Stimulated activated CD4-positive, alpha-beta T cell treated with anti-CD3 and anti-CD28 coated beads, Interleukin-1b, Interleukin-23, amount 100 ng/mL, for 24 hours (primary cell): ENCODE measurements around the gene LRRK1.

Experiments
- DNase-seq, 4 experiments: peaks; one replicate each; pipeline ENCODE4 v3.0.0-alpha.2; 2020; ENCODE audit warnings: low read depth in 4 of 4, low spot score in 1 of 4

Gene LRRK1

DNA sequence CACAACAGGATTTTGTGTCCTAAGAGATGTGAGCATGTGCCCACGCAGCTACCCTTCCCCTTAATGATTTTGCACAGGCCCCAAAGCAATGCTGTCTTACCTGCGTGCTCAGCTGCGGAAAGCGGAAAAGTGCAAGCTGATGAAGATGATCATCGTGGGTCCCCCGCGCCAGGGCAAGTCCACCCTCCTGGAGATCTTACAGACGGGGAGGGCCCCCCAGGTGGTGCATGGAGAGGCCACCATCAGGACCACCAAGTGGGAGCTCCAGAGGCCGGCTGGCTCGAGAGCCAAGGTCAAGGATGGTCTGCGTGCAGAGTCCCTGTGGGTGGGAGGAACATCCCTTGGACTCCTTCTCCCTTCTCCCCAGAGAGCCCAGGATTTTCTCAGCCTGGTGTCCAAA is 103.1 kb downstream of the LRRK1 start:
- DNase-seq: no peak

DNA sequence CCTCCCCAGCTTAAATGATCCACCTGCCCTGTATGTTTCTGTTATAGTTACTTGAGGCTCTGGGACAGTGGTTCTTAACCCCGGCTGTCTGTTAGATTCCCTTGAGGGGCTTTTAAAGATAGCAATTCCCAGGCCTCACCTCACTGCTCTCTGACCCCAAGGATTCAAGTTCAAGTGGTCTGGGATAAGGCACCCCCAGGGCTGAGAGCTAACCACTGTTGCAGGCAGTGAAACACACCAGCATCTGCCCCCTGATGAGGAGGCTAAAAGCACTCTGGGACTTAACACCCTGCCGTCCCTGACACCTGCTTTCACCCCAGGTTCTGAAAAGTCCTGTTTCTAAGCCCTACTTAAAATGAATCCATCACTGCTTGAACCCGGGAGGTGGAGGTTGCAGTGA is 103.7 kb downstream of the LRRK1 start:
- no peak for DNase-seq

DNA sequence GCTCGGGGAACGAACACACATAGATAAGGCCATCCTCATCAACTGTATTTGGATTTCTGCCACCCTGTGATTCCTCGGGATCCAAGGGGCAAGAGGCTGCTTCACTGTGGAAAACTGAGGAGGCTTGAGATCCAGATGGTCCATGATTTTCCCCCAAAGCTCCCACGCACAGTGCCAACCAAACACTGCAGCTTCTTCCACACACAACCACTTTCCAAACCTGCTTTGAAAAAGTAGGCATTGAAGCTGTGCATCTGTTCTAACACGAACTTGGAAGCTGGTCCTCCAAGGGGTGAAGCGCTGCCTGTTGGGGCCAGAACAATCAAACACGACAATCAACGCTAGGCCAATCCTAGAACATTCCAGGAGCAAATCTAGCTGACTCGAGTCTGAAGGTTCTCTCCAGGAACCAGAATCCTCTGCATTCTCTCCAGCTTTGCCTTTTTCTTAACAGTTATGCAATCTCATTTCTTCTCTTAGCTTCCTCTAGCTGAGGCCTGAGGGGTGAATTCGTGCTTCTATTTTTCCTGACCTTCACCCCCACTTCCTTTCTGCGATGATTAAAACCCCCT is 104.4 kb downstream of the LRRK1 start:
- no peak for DNase-seq

DNA sequence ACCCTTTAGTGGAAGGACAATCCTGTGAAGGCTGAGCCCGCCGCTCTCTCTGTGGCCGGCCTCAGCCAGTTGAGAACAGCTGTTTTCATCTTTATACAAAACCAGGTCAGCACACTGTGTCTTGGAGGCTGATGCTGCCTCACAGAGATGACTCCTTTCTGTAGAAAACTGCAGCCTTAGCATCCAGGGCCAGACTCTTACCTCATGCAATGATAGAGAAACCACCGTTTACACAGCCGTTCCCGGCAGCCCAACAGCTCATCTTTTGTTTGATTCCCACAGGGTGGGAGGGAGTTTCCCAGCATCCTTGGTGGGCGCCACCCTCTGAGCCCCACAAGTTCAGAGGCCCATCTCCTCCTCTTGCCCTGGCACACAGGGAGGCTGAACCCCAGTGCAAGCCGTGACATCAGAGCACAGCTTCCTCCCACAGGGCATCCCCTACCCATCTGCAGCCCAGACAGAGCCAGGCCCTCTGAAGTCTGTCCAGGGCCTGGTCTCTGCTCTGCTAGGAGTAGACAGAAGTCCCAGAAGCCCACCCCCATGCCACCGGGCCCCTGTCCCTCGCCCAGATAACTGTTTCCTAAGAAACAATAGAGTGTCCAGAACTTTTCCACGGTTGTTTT is 105.0 kb downstream of the LRRK1 start:
- DNase-seq: no peak

DNA sequence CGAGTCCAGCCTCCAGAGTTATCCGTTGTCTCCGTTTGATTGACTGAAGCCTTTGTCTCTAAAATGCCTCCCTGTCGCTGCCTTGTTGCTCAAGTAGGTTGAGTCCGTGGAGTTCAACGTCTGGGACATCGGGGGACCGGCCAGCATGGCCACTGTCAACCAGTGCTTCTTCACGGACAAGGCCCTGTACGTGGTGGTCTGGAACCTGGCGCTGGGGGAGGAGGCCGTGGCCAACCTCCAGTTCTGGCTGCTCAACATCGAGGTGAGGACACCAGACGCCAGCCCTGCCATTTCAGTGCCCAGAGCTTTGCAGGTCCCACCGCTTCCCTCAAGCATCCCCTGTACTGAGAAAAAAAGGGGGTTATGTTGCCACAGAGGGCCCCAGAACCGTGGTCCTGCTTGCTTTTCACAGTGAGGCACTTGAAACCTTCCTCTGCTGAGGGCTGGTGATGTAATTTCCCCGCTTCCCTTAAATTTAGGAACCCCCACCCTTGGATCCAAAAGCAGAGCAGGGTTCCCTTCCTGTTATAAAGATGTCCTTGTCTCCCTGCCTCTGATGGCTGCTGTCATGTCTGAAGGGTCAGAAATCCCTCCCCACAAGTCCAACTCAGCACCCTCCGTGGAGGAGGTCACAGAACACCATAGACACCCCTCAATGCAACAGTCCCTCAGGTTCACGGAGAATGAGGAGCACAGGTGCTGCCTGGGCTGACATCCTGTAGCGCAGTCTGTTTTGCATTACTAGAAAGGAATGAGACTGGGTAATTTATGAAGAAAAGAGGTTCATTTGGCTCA is 105.7 kb downstream of the LRRK1 start:
- DNase-seq: no peak

DNA sequence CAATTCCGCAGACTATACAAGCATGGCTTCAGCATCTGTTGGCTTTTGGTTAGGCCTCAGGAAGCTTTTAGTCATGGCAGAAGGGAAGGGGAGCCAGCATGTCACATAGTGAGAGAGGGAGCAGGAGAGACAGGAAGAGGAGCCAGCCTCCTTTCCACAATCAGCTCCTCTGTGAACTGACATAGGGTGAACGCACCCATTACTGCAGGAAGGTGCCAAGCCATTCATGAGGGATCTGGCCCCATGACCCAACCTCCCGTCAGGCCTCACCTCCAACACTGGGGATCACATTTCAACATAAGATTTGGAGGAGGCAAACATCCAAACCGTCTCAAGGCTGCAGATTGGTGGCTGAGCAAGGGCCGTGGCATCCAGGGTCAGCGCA is 106.3 kb downstream of the LRRK1 start:
- DNase-seq: no peak

DNA sequence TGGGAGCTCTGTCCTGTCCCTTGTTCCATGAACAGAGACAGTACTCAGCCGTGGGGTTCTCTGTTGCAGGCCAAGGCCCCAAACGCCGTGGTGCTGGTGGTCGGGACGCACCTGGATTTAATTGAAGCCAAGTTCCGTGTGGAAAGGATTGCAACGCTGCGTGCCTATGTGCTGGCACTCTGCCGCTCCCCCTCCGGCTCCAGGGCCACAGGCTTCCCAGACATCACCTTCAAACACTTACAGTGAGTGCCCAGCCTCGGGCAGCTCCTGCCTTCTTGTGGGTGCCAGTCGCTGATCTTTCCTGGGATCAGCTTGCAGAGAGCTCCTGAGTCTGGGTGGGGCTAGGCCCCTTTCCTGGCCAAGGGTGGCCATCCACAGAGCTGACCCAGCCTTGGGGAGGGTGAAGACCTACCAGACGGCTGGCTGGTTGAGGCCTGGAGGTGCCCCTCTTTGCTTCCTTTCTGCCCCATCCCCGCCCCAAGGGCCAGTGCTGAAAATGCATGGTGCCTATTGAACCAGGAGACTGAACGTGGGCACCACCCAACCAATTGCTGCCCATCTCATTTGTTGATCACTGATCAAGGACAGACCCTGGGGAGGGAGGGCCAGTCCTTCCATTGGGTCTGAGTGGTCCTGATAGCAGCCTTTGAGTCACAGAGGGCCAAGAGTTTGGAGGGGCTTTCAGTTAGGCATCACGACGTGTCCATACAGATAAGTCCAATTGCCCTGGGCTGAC is 106.9 kb downstream of the LRRK1 start:
- DNase-seq: no peak

DNA sequence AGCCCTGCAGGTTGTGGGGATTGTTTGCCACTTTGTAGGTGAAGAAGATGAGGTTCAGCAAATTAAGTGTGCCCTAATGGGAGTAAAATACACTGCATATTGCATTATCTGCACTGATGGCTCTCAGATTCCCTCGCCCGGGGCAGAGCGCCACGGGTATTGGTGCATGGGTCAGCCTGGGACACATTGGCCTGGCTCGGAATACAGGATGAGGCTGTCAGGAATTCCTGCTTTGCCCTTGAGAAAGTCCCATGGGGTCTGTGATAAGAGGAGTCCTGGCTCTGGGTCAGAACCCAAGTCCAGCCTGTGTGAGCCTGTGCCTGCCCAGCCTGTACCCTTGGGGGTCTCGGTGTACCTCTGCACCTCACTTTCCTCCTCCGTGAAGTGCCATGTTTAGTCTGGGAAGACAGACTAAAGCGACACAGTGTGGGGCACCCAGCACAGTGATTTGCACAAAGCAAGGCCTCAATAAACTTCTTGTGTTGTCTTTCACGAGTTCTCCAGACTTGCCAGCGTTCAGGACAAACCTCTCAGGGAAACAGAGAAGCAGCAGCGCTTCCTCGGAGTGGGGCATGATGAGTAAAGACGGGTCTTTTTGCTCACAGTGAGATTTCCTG is 107.6 kb downstream of the LRRK1 start:
- DNase-seq: no peak

DNA sequence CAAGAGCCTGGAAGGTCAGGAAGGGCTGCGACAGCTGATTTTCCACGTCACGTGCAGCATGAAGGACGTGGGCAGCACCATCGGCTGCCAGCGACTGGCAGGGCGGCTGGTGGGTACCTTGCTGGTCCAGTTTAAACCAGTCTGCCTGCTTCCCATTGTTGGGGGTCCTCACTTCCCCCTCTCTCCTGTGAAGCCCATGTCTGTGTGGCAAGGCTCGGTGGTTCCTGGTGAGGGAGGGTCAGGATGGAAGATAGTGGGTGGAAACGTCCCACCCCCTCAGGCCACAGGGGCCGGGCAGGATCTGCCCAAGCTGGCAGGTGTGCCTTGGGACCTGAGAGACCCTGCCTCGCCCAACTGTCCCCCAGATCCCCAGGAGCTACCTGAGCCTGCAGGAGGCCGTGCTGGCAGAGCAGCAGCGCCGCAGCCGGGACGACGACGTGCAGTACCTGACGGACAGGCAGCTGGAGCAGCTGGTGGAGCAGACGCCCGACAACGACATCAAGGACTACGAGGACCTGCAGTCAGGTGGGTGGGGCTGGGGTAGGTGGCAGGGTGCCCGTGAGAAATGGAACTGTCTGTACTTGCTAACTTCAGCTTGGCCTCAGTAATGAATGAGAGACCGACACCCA is 108.2 kb downstream of the LRRK1 start:
- no peak for DNase-seq

DNA sequence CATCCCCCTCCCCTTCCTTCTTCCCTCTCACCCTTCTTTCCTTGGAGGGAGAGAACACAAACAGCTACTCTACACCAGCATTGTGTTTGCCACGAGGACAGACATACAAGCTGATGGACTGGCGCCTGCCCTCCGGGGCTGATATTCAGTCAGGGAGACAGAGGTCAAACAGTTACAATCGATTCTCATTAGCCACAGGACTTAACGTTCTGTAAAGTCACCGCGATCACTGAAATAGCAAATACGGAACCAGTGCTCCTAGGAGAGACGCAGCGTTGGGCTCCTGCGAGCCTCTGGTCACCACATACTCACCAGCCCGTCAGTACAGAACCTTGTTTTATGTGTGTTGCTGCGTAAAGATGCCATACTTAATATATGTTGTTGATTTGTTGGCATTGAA is 108.8 kb downstream of the LRRK1 start:
- DNase-seq: no peak

DNA sequence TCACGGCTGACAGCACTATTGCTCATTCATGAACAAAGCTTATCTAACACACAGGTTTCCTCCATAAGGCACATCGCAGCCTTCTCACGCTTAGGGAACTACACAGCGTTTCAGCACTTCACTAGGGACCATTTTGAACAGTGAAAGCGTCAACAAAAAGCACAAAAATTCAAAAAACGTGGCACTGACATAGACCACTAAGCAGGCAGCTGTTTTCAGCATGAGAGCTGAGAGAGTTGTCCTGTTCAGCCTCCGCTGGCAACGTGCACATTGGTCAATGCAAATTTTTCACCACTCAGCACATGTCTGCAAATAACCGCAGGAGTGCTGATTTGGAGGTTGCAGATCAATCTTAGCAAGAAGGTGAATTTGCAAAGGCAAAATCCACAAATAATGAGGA is 109.2 kb downstream of the LRRK1 start:
- DNase-seq: no peak

DNA sequence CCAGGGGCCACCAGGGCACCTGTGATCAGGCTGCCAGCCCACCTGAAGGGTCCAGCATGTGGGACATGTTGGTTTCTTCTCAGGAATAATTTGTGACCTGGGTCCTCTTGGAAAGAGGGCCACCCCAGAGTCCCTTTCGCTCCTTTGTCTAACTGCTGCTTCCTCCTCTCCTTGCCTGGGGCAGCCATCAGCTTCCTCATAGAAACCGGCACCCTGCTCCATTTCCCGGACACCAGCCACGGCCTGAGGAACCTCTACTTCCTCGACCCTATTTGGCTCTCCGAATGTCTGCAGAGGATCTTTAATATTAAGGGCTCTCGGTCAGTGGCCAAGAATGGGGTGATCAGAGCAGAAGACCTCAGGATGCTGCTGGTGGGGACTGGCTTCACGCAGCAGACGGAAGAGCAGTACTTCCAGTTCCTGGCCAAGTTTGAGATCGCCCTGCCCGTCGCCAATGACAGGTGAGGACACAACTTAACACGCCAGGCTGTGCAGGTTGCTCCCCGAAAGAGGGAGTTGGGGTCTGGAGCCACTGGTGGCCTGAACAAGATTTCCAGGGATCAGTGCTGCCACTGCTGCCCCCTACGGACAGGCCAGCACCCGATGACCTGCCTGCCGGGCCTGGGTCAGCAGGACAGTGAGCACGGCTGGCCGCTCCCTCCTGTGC is 109.7 kb downstream of the LRRK1 start:
- no peak for DNase-seq

DNA sequence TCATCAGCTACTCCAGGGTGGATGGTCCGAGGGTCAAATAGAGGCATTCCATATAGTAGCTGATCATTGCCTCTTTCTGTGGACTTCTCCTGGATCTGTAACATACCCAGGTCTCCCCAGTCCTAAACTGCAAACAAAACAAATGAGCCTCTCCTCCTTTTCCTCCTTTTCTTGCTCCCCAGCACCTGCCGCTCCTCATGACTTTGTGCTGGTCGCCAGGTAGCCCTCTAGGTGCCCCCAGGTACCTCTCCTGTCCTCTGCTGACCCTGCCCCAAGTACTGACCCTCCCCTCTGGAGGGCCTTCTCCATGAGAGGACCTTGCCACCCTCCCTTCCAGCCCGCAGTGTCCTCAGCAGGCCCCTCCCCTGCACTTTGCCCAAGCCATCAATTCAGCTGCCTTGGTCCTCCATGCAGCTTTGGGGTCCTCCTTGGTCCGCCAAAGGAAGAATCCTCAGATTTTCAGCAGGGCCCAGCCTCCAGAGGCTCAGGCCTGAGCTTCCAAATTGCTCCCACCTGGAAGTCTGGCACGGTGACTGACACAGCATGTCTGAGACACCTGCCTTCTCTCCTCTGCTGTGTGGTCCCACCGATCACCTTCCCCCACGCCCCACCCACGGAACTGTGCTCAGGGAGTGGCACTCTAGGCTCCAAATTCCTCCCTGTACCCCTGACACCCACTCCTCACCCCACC is 111.0 kb downstream of the LRRK1 start:
- DNase-seq: no peak

DNA sequence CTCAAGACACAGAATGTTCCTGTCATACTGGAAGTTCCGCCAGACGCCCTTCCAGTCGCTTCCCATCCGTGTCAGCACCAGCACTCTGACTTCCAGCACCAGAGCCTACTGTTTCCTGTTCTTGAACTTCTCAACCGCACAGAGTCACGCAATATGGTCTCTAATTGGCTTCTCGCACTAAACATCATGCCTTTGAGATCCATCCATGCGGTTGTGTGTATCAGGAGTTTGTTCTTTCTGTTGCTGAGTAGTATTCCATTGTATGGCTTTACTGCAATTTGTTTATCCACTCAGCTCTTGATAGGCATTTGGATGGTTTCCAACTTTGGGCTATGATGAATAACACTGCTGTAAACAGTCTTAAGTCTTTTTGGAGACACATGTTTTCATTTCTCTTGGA is 112.1 kb downstream of the LRRK1 start:
- no peak for DNase-seq

DNA sequence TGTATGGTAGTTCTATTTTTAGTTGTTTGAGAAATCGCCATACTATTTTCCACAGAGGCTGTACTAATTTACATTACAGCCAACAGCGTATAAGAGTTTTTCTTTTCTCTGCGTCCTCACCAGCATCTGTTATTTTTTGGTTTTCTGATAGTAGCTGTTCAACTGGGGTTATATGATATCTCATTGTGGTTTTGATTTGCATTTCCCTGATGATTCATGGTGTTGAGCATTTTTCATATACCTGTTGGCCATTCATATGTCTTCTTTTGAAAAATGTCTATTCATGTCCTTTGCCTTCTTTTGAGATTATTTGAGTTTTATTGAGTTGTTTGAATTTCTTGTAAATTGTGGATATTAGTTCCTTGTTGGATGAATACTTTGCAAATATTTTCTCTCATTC is 114.6 kb downstream of the LRRK1 start:
- DNase-seq: no peak

DNA sequence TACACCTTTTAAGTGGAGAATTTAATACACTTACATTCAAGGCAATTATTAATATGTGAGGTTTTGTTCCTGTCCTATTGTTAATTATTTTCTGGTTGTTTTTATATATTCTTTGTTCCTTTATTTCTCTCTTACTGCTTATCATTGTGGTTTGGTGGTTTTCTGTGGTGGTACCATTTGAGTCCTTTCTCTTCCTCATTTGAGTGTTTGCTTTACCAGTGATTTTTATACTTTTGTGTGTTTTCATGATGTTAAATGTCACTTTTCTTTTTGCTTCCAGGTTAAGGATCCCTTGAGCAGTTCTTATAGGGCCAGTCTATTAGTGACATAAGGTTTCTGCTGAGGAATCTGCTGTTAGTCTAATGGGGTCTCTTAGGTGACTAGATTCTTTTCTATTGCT is 116.5 kb downstream of the LRRK1 start:
- DNase-seq: no peak

DNA sequence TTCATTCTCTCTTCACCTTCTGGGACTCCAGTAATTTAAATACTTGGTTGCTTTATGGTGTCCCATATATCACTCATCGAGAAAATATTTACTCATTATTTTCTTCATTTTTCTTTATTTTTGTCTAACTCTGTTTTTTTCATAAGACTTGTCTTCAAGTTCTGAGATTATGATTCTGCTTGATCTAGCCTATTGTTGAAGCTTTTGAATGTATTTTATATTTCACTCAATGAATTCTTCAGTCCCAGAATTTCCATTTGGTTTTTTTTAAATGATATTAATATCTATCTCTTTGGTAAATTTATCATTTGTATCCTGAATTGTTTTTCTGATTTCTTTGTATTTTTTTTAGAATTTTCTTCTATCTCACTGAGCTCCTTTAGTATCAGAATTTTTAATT is 117.0 kb downstream of the LRRK1 start:
- no peak for DNase-seq

DNA sequence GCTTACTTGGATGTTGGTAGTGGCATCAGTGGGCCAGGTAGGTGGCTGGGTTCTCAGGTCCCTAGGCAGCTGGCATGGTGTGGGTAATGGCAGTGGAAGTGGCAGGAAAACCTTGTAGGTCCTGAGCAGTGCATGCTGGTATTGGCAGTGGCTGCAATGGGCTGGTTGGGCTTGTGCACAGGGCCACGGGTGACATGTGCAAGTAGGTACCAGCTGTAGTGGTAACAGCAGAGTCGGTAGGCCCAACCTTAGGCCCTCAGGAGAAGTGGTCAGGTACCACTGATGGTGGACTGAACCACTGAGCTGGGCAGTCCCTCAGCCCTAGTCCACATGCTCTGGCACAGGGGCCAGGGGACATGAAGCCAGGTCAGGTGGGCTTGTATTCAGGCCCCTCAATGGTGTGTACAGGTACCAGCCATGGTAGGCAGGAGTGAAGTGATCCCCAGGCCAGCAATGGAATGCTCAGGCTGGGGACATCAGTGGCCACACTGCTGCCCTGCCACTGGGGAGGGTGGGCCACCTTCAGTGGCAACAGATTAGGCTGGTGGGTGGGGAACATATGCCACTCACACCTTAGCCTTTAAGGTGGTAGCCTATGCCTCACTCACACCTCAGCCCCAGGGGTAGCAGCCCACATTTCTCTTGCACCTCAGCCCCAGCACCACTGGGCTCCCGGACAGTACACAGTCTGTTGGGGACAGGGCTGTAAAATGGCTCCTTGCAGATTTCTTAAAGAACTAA is 118.1 kb downstream of the LRRK1 start:
- DNase-seq: no peak

DNA sequence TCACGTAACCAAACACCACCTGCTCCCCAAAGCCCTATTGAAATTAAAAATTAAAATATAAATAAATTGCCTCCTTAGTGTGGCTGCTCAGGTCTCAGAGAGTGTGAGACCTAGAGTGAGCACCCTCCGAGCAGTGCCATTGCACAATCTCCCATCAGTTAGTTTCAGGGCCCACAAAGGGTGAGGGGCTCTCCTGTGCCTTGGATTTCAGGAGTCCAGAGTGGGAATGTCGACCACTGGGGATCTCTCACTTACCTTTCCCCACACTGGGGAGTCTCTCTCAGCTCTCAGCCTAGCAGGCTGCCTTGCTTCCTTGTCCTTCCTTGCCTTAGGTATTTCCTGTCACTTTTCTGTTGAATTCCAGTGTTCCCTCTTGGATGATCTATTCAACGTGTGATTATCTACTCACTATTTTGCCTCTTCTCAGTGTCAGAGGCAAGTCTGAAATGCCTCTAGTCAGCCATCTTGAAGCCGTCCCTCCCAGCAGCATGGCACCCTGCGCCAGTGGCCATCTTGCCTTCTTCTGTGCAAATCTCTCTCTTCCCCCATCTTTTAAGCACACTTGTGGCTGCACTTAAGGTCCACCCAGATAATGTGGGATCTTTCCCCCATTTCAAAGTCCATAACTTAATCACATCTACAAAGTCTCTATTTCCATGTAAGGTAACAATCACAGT is 119.3 kb downstream of the LRRK1 start:
- DNase-seq: no peak
